Mesothelial cell of epicardium (in vitro differentiated cells): Measurements from ENCODE around the gene PTPRU. TPM values are rescaled to one million over a fixed set of nuclear protein-coding genes. Genes with fewer than 3 reads are reported as not detected.

Experiments used
- DNase-seq, 2 experiments: peaks; one replicate each; pipeline ENCODE4 v3.0.0; 2021; ENCODE audit warnings: low spot score in 2 of 2; ENCODE audit not compliant: unreplicated experiment in 2 of 2
- H3K27ac Mint-ChIP-seq: 2 replicates; pipeline ENCODE4 v1.8.0; 2021; ENCODE audit warnings: mixed read lengths
- H3K27me3 Mint-ChIP-seq: 2 replicates; pipeline ENCODE4 v1.8.0; 2021; ENCODE audit warnings: low read depth, mixed read lengths
- H3K36me3 Mint-ChIP-seq: 2 replicates; pipeline ENCODE4 v1.8.0; 2021; ENCODE audit warnings: mixed read lengths
- H3K4me1 Mint-ChIP-seq: 2 replicates; pipeline ENCODE4 v1.8.0; 2021; ENCODE audit warnings: mixed read lengths
- H3K4me3 Mint-ChIP-seq: 2 replicates; pipeline ENCODE4 v1.8.0; 2021; ENCODE audit warnings: mild to moderate bottlenecking, moderate library complexity, mixed read lengths
- H3K9me3 Mint-ChIP-seq: 2 replicates; pipeline ENCODE4 v1.8.0; 2021; ENCODE audit warnings: mixed read lengths
- CTCF ChIP-seq: fragments of 200-600 bp; sonication (generic); IDR thresholded peaks from one replicate; pipeline ENCODE4 v1.5.0; 2021; ENCODE audit warnings: antibody characterized with exemption; ENCODE audit not compliant: unreplicated experiment
- total RNA-seq: library from RNA; stranded (reverse); gene quantifications from 3 replicates; pipeline ENCODE4 v1.2.1, GENCODE V29; 2021

Gene PTPRU
- total RNA-seq, 1 donor from 2014 or later, result 151 TPM

- no peak for DNase-seq
- peaks cover 8% of the 10 kb centered on the region for H3K4me1 Mint-ChIP-seq
- TF ChIP-seq CTCF, result no peak
- H3K27me3 Mint-ChIP-seq, result no peaks in the 10 kb centered on the region
- no peak overlapping the region for H3K4me3 Mint-ChIP-seq
- H3K9me3 Mint-ChIP-seq, result no peaks in the 10 kb centered on the region
- H3K27ac Mint-ChIP-seq, result no peak overlapping the region
- peaks cover 38% of the 10 kb centered on the region for H3K36me3 Mint-ChIP-seq
These were observed 53.2 kb downstream of the PTPRU start for GRCh38 chr1:29289493-29289892.

- H3K4me3 Mint-ChIP-seq, result no peak overlapping the region
- peak overlapping the region; percentile 85 for H3K27ac Mint-ChIP-seq
- peaks cover 8% of the 10 kb centered on the region for H3K4me1 Mint-ChIP-seq
- H3K9me3 Mint-ChIP-seq, result no peaks in the 10 kb centered on the region
- peaks cover 45% of the 10 kb centered on the region for H3K36me3 Mint-ChIP-seq
- no peaks in the 10 kb centered on the region for H3K27me3 Mint-ChIP-seq
- no peak for DNase-seq
- TF ChIP-seq CTCF, result no peak
These were observed 54.2 kb downstream of the PTPRU start for GRCh38 chr1:29290414-29290985.

GRCh38 chr1:29291756-29292155 is 55.4 kb downstream of the PTPRU start:
- DNase-seq, result no peak
- TF ChIP-seq CTCF, result no peak
- H3K27me3 Mint-ChIP-seq, result no peaks in the 10 kb centered on the region
- H3K4me3 Mint-ChIP-seq, result no peak overlapping the region
- H3K27ac Mint-ChIP-seq, result no peak overlapping the region
- no peaks in the 10 kb centered on the region for H3K9me3 Mint-ChIP-seq
- H3K4me1 Mint-ChIP-seq, result peaks cover 8% of the 10 kb centered on the region
- peaks cover 40% of the 10 kb centered on the region for H3K36me3 Mint-ChIP-seq

- Mint-ChIP-seq H3K4me1 (peaks cover 8% of the 10 kb centered on the region), H3K36me3 (peaks cover 42% of the 10 kb centered on the region), H3K9me3 (no peaks in the 10 kb centered on the region), H3K27ac (no peak overlapping the region), H3K4me3 (no peak overlapping the region), H3K27me3 (no peaks in the 10 kb centered on the region)
- DNase-seq, result no peak
- TF ChIP-seq CTCF, result no peak
These were observed 56.0 kb downstream of the PTPRU start for GRCh38 chr1:29292344-29292743.

- H3K27me3 Mint-ChIP-seq, result no peaks in the 10 kb centered on the region
- no peaks in the 10 kb centered on the region for H3K9me3 Mint-ChIP-seq
- H3K4me3 Mint-ChIP-seq, result no peak overlapping the region
- peaks cover 59% of the 10 kb centered on the region for H3K36me3 Mint-ChIP-seq
- DNase-seq, result no peak
- peak overlapping the region; percentile 31 for H3K27ac Mint-ChIP-seq
- no peaks in the 10 kb centered on the region for H3K4me1 Mint-ChIP-seq
- no peak for TF ChIP-seq CTCF
These were observed 61.1 kb downstream of the PTPRU start for GRCh38 chr1:29297450-29297849.

GRCh38 chr1:29298246-29298645 is 61.9 kb downstream of the PTPRU start:
- Mint-ChIP-seq H3K4me1 (no peaks in the 10 kb centered on the region), H3K27ac (no peak overlapping the region), H3K36me3 (peaks cover 54% of the 10 kb centered on the region), H3K9me3 (no peaks in the 10 kb centered on the region), H3K4me3 (no peak overlapping the region), H3K27me3 (no peaks in the 10 kb centered on the region)
- DNase-seq, result no peak
- no peak for TF ChIP-seq CTCF
